A673 (cell line): Measurements from ENCODE around the gene SMARCAL1.

ENCODE experiments used
- CTCF ChIP-seq: fragments of 300-800, 200-600 bp; sonication (generic); conservative IDR thresholded peaks from 2 replicates; pipeline ENCODE4 v1.5.1; 2017; ENCODE audit warnings: low read depth, mild to moderate bottlenecking, antibody characterized with exemption, low read length, moderate library complexity, mixed read lengths
- EZH2 ChIP-seq: fragments of 200-600 bp; sonication (generic); IDR thresholded peaks from 2 replicates; pipeline ENCODE4 v1.6.1; 2017; ENCODE audit warnings: borderline replicate concordance, low read depth, mild to moderate bottlenecking, mixed read lengths, antibody characterized with exemption, low read length; ENCODE audit not compliant: poor library complexity, severe bottlenecking

- TF ChIP-seq CTCF, result no peak
- no peak for TF ChIP-seq EZH2
Measured at GRCh38 chr2:216453955-216454614, 41.8 kb downstream of the SMARCAL1 start.
